Measurements from ENCODE around the gene MAL. TPM values are rescaled to one million over a fixed set of nuclear protein-coding genes. Genes with fewer than 3 reads are reported as not detected.

Gene MAL
- total RNA-seq, 4 donors from 2014 or later: 1.2 TPM; not detected in 3

- no peak overlapping the region for H3K4me3 ChIP-seq
- no peaks in the 10 kb centered on the region for H3K36me3 ChIP-seq
- no peaks in the 10 kb centered on the region for H3K27me3 ChIP-seq
- H3K4me1 ChIP-seq: no peaks in the 10 kb centered on the region
- H3K9me3 ChIP-seq: no peaks in the 10 kb centered on the region
- no peak overlapping the region for H3K27ac ChIP-seq
- TF ChIP-seq CTCF (IDR thresholded peaks at IDR 0.05) (no peak), POLR2A (IDR thresholded peaks at IDR 0.05) (no peak)
- DNase-seq: no peak
Observed at GRCh38 chr2:95069465-95069864, 44.0 kb downstream of the MAL start.

- Histone ChIP-seq H3K4me1 (peaks cover 0 to 5% (median 0%) of the 10 kb centered on the region in 4 donors), H3K9me3 (no peaks in the 10 kb centered on the region), H3K4me3 (no peak overlapping the region), H3K27ac (no peak overlapping the region), H3K36me3 (no peaks in the 10 kb centered on the region), H3K27me3 (no peaks in the 10 kb centered on the region)
- no peak for DNase-seq
- TF ChIP-seq CTCF (IDR thresholded peaks at IDR 0.05) (no peak), POLR2A (IDR thresholded peaks at IDR 0.05) (no peak)
Observed at GRCh38 chr2:95071856-95072255, 46.3 kb downstream of the MAL start.

- no peaks in the 10 kb centered on the region for H3K36me3 ChIP-seq
Observed at GRCh38 chr2:95072424-95072823, 46.9 kb downstream of the MAL start.

GRCh38 chr2:95073856-95074662 is 48.6 kb downstream of the MAL start:
- peak overlapping the region in 2 of 4 donors; percentile 36 to 64 for H3K27ac ChIP-seq
- TF ChIP-seq CTCF (IDR thresholded peaks at IDR 0.05) (no peak), POLR2A (IDR thresholded peaks at IDR 0.05) (no peak)

More at GRCh38 chr2:95072424-95072823, 46.9 kb downstream of the MAL start:
- Histone ChIP-seq H3K4me1 (peaks cover 0 to 9% (median 0%) of the 10 kb centered on the region in 4 donors), H3K4me3 (no peak overlapping the region), H3K27me3 (peaks cover 0 to 4% of the 10 kb centered on the region in 2 donors), H3K27ac (no peak overlapping the region), H3K9me3 (no peaks in the 10 kb centered on the region)
- no peak for DNase-seq
- TF ChIP-seq POLR2A (IDR thresholded peaks at IDR 0.05) (no peak), CTCF (IDR thresholded peaks at IDR 0.05) (no peak)

GRCh38 chr2:95074663-95075439 is 49.3 kb downstream of the MAL start:
- peaks cover 0 to 9% (median 0%) of the 10 kb centered on the region in 4 donors for H3K4me1 ChIP-seq
- H3K4me3 ChIP-seq: no peak overlapping the region
- H3K27me3 ChIP-seq: peaks cover 0 to 4% of the 10 kb centered on the region in 2 donors
- H3K9me3 ChIP-seq: no peaks in the 10 kb centered on the region
- TF ChIP-seq CTCF (IDR thresholded peaks at IDR 0.05) (no peak), POLR2A (IDR thresholded peaks at IDR 0.05) (no peak)
- peak in 2 of 3 donors; percentile 52 to 58 for DNase-seq
- H3K27ac ChIP-seq: peak overlapping the region in 2 of 4 donors; percentile 43 to 64
- H3K36me3 ChIP-seq: no peaks in the 10 kb centered on the region

More at GRCh38 chr2:95073856-95074662, 48.6 kb downstream of the MAL start:
- DNase-seq: no peak
- peaks cover 0 to 4% of the 10 kb centered on the region in 2 donors for H3K27me3 ChIP-seq
- H3K9me3 ChIP-seq: no peaks in the 10 kb centered on the region
- H3K4me3 ChIP-seq: no peak overlapping the region
- H3K36me3 ChIP-seq: no peaks in the 10 kb centered on the region
- peaks cover 0 to 9% (median 0%) of the 10 kb centered on the region in 4 donors for H3K4me1 ChIP-seq

Data from Peyer's patch (tissue), 4 donors.